Lung (tissue), 12 donors: ENCODE data around the gene ADCY1. TPM values are rescaled to one million over a fixed set of nuclear protein-coding genes. Genes with fewer than 3 reads are reported as not detected.

Experiments
- ATAC-seq: fragments of 200-7000 bp; cut with Tn5 transposase; one replicate; pipeline ENCODE4 v1.9.1; 2020; ENCODE audit warnings: moderate number of reproducible peaks; ENCODE audit not compliant: insufficient read depth, low FRiP score
- DNase-seq, 3 donors: peaks; one replicate each; pipeline ENCODE4 v3.0.0-alpha.2; 2013 to 2017
- H3K27ac ChIP-seq, 2 donors: one replicate each; pipeline ENCODE4 v1.5.1; 2013; ENCODE audit warnings: mild to moderate bottlenecking in 2 of 2, moderate library complexity in 2 of 2, control low read depth in 1 of 2, inconsistent platforms in 1 of 2, low read depth in 1 of 2, low read length in 1 of 2
- H3K27me3 ChIP-seq, 3 donors: one replicate each; pipeline ENCODE4 v1.5.1; 2013; ENCODE audit warnings: low read length in 2 of 3; ENCODE audit not compliant: control insufficient read depth in 3 of 3, insufficient read depth in 3 of 3
- H3K36me3 ChIP-seq, 4 donors: one replicate each; pipeline ENCODE4 v1.5.1; 2013; ENCODE audit warnings: low read length in 4 of 4, mild to moderate bottlenecking in 1 of 4, moderate library complexity in 1 of 4; ENCODE audit not compliant: control insufficient read depth in 4 of 4, insufficient read depth in 4 of 4
- H3K4me1 ChIP-seq, 5 donors: one replicate each; pipeline ENCODE4 v1.5.1; 2013; ENCODE audit warnings: low read length in 5 of 5, mild to moderate bottlenecking in 2 of 5, moderate library complexity in 1 of 5; ENCODE audit not compliant: control insufficient read depth in 5 of 5, insufficient read depth in 5 of 5
- H3K4me3 ChIP-seq: one replicate; pipeline ENCODE4 v1.5.1; 2013; ENCODE audit warnings: mild to moderate bottlenecking, control low read depth, moderate library complexity
- H3K9ac ChIP-seq, 2 donors: one replicate each; pipeline ENCODE4 v1.5.1; 2013; ENCODE audit warnings: low read length in 2 of 2, control low read depth in 1 of 2; ENCODE audit not compliant: insufficient read depth in 1 of 2
- H3K9me3 ChIP-seq, 4 donors: one replicate each; pipeline ENCODE4 v1.5.1; 2013; ENCODE audit warnings: low read length in 3 of 4, mild to moderate bottlenecking in 1 of 4, moderate library complexity in 1 of 4; ENCODE audit not compliant: control insufficient read depth in 4 of 4, insufficient read depth in 3 of 4
- CTCF ChIP-seq: IDR thresholded peaks from 2 replicates; pipeline ENCODE4 v1.5.1; 2012; ENCODE audit warnings: mild to moderate bottlenecking; ENCODE audit errors: control extremely low read depth, extremely low read depth
- WGBS, 2 donors: extraction: QIAGEN DNeasy Blood & Tissue Kit; methylation state at CpG; one replicate each; pipeline ENCODE4 v1.1.7; 2013; 5-methylcytosine and 5-hydroxymethylcytosine counted together
- polyA plus RNA-seq, 2 donors: library from polyadenylated mRNA; stranded (reverse); fragments of 200-250 nt; gene quantifications; one replicate each; pipeline ENCODE4 v1.2.1, GENCODE V29; 2013
- total RNA-seq, 2 donors: library from RNA; depleted of rRNA in 1 of 2; stranded (reverse); fragments of >200 nt in 1 of 2; gene quantifications; one replicate each; pipeline ENCODE4 v1.2.1, GENCODE V29; 2014 to 2021
- donor health status: control.
- donor health status: control.
- donor health status: Bipolar disorder and iron deficiency.
- donor health status: healthy.
- donor health status: DM: yes; HTN: yes; CAD: no.

The ADCY1 gene
- total and polyA plus RNA-seq, 4 donors = 0.14 to 1.8 (median 0.28) TPM

- DNase-seq = no peak
- H3K4me3 ChIP-seq = no peak overlapping the region
- H3K27ac ChIP-seq = no peak overlapping the region
- no peaks in the 10 kb centered on the region for H3K9me3 ChIP-seq
- no peaks in the 10 kb centered on the region for H3K36me3 ChIP-seq
- H3K4me1 ChIP-seq = peaks cover 0 to 17% (median 5%) of the 10 kb centered on the region in 5 donors
- no peak for TF ChIP-seq CTCF
- no peak overlapping the region for H3K9ac ChIP-seq
- H3K27me3 ChIP-seq = peaks cover 3 to 36% (median 27%) of the 10 kb centered on the region in 3 donors
- ATAC-seq = no peak
- 78 to 90% methylated on average over 3 of the region's 3 CpGs for WGBS, 2 donors
These were observed 3.9 kb downstream of the ADCY1 start for GRCh38 chr7:45578022-45578421.

GRCh38 chr7:45578467-45578866 lies 4.3 kb downstream of the ADCY1 start:
- Histone ChIP-seq H3K4me1 (peaks cover 0 to 17% (median 5%) of the 10 kb centered on the region in 5 donors), H3K27ac (no peak overlapping the region), H3K36me3 (no peaks in the 10 kb centered on the region), H3K4me3 (no peak overlapping the region), H3K9ac (no peak overlapping the region), H3K27me3 (peaks cover 3 to 33% (median 25%) of the 10 kb centered on the region in 3 donors), H3K9me3 (no peaks in the 10 kb centered on the region)
- TF ChIP-seq CTCF = no peak
- no peak for DNase-seq
- ATAC-seq = no peak
- 91 to 95% methylated on average over 1 of the region's 1 CpG for whole genome bisulfite sequencing, 2 donors

- Histone ChIP-seq H3K9me3 (no peaks in the 10 kb centered on the region), H3K36me3 (no peaks in the 10 kb centered on the region), H3K27me3 (peaks cover 3 to 27% (median 21%) of the 10 kb centered on the region in 3 donors), H3K4me1 (peaks cover 0 to 17% (median 5%) of the 10 kb centered on the region in 5 donors), H3K4me3 (no peak overlapping the region), H3K27ac (no peak overlapping the region), H3K9ac (no peak overlapping the region)
- ATAC-seq (no peak), DNase-seq (no peak)
- no peak for TF ChIP-seq CTCF
- 51 to 57% methylated on average over 7 of the region's 7 CpGs for WGBS, 2 donors
These were observed 5.2 kb downstream of the ADCY1 start for GRCh38 chr7:45579391-45579801.
